DMS53 treated with DMSO at 0.1 percent for 48 hours (cell line): Measurements from ENCODE around the gene FPR1.
"Not testable (repeated sequence)": the region's sequence is repeated elsewhere in the genome, so short reads cannot be mapped to it uniquely, and the experiment has no call there.

Experiments used
- DNase-seq: peaks from one replicate; lab custom pipeline; 2025; ENCODE audit not compliant: unreplicated experiment; lab: John Stamatoyannopoulos, UW

Gene FPR1

GRCh38 chr19:51779703-51780102, 28.0 kb upstream of the FPR1 start:
- DNase-seq = no peak

DNA sequence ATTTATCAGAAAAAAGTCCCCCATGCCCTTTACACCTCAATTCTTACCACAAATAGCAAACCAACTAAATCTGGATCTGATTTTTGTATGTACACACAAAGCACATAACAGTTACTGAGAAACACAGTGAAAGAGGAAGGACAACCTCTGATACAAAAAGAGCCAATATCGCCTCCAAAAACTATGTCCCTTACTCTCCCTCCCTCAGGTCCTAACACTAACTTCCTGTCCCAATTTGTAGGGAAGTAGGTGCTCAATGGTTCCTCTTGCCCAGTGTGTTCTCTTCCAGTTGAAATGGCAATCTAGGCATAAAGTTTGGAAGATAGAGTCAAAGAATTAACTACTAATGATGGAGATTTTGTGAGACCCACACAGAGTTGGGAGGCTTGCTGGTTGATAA, 27.5 kb upstream of the FPR1 start:
- DNase-seq = no peak

DNA sequence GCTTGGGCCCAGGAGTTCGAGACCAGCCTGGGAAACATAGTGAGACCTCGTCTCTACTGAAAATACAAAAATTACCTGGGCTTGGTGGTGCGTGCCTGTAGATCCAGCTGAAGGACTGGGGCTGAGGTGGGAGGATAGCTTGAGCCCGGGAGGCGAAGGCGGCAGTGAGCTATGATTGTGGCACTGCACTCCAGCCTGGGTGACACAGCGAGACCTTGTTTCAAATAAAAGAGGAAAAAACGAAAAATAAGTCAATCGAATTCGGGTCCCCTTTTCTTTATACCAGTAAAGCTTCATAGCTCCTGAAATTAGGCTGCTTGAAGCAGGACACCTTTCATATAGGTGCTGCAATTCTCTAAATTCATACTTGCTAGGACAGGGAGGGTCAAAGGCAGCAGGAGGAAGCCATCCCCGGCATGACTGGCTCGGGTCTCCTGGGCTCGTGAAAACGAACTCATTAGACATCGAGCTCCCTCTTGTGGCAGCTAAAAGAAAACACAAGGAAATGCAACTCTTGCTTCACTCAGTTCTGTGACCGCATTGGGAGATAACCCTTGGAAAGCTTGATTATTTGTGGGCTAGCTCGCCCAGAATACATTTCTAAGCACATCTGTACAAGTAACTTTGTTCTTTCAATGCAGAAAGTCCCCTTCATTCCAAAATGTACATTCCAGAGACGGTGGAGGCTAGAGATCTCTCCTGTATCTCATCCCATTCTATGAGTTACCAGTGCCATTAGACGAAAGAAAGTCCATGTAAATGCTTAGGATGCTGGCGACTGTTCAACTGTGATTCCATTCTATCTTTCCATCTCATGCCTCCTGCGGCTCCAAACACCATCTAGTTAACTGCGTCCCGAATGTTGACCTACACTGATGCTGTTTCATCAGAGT, 26.1 kb upstream of the FPR1 start:
- DNase-seq = peak; percentile 78

- not testable (repeated sequence) for DNase-seq
Observed at GRCh38 chr19:51776561-51776960, 24.9 kb upstream of the FPR1 start.

- DNase-seq = no peak
Observed at GRCh38 chr19:51772977-51773376, 21.3 kb upstream of the FPR1 start.

- DNase-seq = no peak
Observed at GRCh38 chr19:51771376-51772130, 19.9 kb upstream of the FPR1 start.

GRCh38 chr19:51766461-51766860, 14.8 kb upstream of the FPR1 start:
- DNase-seq = no peak

DNA sequence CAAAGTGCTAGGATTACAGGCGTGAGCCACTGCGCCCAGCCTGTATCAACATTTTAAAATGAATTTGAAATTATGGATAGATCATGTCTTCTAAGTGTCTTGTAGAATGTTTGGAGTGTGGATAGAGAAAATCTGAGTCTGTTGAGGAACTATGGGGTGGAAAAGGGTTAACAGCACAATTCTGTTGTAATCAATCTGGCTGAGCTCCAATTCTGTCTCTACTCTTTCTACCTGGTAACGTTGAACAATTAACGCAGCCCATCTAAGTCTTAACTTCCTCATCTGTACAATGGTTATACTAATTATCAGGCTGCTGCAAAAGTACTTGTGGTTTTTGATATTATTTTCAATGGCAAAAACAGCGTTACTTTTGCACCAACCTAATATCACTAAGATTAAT, 13.4 kb upstream of the FPR1 start:
- no peak for DNase-seq

DNA sequence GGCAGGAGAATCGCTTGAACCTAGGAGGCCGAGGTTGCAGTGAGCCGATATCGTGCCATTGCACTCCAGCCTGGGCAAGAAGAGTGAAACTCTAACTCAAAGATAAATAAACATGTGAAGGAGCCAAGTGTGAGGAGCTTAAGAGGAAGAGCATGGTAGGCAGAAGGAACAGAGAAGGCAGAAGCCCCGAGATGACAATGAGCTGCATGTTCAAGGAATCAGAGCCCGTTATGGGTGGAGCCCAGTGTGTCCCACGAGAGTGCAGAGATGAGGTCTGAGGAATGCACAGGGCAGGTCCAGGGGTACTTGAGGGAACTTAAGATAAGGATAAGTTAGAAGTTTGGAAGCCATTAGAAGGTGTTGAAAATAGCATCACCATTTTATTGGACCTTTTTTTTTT, 10.0 kb upstream of the FPR1 start:
- no peak for DNase-seq

GRCh38 chr19:51760697-51761356, 9.1 kb upstream of the FPR1 start, which contains the start of gene FPR2:
Gene FPR2 (plus strand): TSS chr19:51761180. CDS start chr19:51768659, 7,479 bp downstream.
- DNase-seq = no peak

DNA sequence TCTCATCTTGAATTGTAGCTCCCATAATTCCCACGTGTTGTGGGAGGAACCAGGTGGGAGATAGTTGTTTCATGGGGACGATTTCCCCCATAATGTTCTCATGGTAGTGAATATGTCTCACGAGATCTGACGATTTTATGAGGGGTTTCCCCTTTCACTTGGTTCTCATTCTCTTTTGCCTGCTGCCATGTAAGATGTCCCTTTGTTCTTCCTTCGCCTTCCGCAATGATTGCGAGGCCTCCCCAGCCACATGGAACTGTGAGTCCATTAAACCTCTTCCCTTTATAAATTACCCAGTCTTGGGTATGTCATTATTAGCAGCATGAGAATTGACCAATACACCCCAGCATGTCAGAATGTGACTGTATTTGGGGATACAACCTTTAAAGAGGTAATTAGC, 3.9 kb upstream of the FPR1 start:
- no peak for DNase-seq

GRCh38 chr19:51754770-51755169, 3.1 kb upstream of the FPR1 start:
- no peak for DNase-seq

- no peak for DNase-seq
Observed at GRCh38 chr19:51754109-51754508, 2.4 kb upstream of the FPR1 start.

DNA sequence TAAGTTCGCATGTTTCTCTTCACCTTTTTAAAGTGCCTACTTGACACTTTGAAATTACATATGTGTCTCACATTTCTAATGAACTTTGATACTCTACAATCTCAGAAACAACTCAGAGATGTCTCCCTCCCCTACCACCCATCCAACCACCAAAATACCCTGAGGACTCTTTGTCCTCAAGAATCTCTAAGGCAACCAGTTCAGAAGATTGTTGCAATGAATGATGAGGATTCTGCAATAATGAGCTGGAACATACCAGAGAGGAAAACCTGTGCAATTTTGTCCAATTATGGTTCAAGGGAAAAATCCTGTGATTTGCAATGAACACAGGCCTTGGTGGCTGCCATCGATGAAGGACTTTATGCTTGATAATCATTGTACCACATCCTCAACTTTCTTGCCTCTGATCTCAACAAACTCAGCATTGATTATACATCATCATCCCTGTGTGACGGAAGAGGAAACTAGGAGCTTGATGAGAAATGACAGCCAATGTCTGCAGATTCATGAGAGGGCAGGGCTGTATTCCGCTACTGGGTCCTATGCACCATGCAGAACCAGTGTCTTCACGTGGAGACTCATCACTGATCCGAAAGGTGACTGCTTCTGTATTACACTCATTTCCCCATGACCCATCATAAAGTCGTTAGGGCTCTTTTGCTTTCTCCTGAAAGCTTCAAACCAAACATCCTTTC, 1.1 kb downstream of the FPR1 start:
- DNase-seq = no peak

DNA sequence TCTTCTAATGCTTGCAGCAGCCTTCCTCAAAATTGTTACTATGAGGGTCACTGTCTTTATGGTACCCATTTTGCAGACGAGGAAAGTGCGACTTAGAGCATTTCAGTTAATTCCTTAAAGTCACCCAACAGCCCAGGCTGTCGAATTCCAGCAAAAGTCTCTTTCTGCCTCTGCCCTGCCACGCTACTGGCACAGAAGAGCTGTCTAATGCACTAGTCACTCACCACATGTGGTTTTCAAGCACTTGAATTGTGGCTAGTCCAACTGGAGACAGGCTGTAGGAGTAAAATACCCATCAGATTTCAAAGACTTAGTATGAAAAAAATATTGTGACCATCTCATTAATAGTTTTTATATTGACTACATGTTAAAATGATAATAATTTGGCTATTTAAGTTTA, 1.7 kb downstream of the FPR1 start:
- no peak for DNase-seq

GRCh38 chr19:51746731-51747130, 4.9 kb downstream of the FPR1 start:
- no peak for DNase-seq

DNA sequence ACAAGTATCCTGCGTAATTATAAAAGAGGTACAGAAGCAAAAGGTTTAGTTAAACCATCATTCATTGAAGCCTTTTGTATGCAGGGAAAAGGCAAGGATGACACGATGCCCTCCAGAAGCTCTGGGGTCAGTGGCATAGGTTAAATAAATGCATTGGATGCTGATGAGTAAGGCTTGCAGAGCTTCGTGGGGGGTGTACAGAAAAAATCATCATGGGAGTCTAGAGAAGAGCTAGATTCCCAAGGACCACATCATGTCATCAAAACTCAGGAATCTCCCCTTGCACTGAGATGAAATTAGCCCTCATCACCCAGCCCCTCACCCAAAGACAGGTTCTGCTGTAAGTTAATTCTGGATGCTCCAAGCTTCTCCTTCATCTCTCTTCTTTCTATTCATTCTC, 8.3 kb downstream of the FPR1 start:
- no peak for DNase-seq

- DNase-seq = no peak
Observed at GRCh38 chr19:51742789-51743188, 8.9 kb downstream of the FPR1 start.

GRCh38 chr19:51740356-51740755, 11.3 kb downstream of the FPR1 start:
- no peak for DNase-seq

GRCh38 chr19:51739466-51740213, 12.0 kb downstream of the FPR1 start:
- DNase-seq = no peak
